ENCODE results near the gene ZNF398. TPM values are rescaled to one million over a fixed set of nuclear protein-coding genes. Genes with fewer than 3 reads are reported as not detected.

ZNF398 gene
- total RNA-seq, 1 donor from 2014 or later, result 25.4 TPM

DNA sequence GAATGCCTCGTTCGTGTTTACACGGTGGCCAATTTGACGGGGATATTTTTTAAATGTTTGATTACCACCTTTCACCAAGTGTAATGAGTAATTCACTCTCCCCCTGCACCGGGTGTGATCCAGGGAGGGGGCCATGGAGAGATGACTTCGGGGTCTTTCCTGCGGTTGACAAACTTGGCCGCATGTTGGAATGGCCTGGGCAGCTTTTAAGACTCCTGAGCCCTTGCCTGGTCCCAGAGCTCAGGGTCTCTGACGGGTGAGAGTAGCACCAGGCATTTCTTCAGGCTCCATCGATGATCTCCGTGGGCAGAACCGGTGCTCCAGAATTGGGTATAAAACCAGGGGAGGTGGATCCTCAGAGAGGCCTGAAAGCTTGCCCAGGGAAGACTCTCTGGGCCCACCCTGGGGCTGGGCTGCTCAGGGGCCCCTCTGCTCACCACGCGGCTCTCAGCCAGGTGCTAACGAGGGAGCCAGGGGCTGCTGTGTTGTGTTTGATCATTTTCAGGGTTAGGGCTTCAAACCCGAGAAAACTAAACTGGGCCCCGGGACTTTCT lies 49.0 kb downstream of the ZNF398 start:
- DNase-seq (ENCODE audit: low spot score), result no peak

DNA sequence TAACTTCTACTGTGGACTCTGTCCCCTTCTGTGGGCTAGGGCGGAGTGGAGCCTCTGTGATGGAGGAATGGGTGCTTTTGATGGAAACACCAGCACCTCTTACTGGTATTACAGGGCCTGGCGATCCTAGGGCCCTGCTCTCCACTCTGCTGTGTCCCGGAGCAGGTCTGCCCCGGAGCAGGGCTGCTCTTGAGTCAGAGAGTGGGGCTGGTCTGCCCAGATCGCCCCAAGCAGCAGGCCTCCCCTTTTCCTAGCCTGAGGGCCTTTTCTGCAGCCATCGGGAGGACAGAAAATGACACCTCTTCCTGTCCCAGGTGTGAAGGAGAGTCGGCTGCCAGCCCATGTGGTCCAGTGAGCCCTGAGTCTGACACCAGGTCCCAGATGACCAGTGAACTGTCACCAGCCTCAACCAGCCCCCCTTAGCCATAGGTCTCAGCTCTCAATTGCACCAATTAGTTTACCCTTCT lies 49.5 kb downstream of the ZNF398 start:
- no peak for DNase-seq (ENCODE audit: low spot score)

DNA sequence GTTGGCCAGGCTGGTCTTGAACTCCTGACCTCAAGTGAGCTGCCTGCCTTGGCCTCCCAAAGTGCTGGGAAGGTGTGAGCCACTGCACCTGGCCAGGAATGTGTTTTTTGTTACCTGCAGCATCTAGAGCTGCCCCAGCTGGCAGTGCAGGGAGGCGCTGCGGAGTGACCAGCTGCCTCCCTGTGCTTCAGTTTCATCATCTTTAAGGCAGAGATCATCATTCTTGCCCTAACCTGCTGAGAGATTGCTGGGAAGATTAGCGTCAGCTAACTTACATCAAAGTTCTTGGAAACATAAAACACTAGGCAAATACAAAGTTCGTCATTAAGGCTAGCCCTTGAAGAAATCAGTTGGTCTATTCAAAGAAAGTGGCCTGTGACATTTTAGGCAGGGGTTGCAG lies 50.4 kb downstream of the ZNF398 start:
- peak; percentile 46 for DNase-seq (ENCODE audit: low spot score)

DNA sequence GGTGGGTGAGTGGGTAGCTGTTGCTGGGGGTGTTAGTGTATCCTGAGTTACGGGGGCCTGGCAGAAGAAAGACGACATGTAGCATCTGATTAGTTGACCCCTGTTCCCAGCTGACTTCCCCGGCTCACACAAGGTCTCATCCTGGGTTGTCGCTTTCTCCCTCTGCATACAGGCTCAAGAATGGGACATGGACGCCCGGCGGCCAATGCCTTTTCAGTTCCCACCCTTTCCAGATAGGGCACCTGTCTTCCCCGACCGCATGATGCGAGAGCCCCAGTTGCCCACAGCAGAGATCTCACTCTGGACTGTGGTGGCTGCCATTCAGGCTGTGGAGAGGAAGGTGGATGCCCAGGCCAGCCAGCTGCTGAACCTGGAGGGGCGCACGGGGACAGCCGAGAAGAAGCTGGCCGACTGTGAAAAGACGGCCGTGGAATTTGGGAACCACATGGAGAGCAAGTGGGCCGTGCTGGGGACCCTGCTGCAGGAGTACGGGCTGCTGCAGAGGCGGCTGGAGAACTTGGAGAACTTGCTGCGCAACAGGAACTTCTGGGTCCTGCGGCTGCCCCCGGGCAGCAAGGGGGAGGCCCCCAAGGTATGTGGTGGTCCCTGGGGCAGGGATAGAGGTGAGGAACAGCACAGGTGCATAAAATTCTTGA lies 51.0 kb downstream of the ZNF398 start:
- no peak for DNase-seq (ENCODE audit: low spot score)

DNA sequence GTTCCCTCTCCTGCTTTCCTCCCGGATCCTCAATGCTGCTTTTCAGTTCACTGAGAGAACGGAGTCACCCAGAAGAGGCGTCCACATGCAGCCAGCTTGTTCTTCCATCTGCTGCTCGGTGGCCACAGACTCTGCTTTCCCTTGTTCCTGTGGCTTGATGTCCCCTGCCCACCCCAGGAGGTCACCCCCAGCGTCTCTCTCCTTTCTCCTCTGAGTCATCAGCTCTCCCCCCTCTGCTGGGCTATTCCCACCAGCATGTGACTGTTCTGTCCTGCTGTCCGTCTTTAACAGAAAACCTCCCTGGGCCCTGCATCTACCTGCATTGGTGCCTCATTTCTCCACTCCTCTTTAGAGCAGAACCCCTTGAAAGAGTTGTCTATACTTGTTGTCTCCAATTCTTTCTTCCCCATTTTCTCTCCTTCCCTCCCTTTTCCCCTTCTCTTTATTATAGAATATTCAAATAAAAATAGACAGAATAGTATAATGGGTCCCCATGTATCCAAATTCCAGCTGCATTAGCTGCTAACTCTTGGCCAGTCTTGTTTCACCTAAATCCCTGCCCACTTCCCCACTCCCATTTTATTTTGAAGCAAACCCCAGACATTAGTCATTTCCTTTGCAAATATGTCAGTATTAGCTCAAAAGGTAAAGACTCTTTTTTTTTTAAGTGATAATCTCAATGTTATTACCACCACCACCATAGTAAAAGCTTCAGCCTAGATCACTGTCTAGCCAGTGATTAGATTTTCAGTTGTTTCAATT lies 52.2 kb downstream of the ZNF398 start:
- DNase-seq (ENCODE audit: low spot score), result no peak

DNA sequence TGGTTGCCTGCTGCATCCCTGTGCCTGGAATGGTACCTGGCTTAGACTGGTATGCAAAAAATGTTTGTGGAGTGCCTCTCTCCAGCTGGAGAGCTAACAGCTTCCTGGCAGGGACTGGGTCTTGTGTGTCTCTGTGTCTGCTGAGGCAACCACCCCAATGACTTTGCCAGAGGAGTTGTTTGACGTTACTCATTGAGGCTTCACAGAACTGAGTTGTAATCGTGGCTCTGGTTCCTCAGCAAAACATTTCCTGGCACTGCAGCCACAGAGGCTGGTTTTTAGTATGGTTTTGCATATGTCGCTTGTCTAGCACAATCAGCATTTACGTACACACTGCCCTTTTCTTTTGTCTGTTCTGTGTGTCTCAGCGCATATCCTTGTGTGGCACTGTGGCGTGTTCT lies 55.6 kb downstream of the ZNF398 start:
- DNase-seq (ENCODE audit: low spot score), result no peak

DNA sequence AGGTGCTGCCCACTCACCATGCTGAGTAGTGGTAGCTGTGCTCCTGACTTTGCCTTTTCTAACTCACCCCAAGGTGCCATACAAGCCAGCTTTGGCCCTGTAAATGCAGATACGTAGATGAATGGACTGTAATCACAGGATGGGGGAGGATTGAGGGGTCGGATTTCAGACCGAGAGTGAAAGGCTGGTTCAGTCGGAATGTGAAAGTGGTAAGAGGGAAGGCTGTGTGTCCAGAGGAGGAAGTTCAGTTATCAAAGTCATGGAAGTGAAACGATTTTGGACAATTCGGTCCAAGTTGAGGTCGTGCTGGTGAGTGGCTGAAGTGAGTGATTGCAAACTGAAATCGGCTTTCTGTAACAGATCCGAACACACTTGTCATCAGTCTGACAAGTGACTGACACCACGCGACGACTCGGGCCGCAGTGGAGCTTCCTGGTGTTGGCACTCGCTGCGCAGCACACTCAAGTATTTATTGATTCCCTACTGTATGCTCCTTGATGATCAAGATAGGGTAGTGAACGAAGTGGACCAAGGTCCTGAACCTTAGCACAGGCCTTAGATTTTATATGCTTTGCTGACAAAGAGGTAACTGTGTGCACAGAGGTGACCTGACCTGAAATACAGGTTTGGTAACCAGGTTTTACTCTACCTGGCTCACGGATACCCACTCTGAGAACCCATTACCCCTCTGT lies 58.6 kb downstream of the ZNF398 start:
- DNase-seq (ENCODE audit: low spot score), result peak; percentile 55

DNA sequence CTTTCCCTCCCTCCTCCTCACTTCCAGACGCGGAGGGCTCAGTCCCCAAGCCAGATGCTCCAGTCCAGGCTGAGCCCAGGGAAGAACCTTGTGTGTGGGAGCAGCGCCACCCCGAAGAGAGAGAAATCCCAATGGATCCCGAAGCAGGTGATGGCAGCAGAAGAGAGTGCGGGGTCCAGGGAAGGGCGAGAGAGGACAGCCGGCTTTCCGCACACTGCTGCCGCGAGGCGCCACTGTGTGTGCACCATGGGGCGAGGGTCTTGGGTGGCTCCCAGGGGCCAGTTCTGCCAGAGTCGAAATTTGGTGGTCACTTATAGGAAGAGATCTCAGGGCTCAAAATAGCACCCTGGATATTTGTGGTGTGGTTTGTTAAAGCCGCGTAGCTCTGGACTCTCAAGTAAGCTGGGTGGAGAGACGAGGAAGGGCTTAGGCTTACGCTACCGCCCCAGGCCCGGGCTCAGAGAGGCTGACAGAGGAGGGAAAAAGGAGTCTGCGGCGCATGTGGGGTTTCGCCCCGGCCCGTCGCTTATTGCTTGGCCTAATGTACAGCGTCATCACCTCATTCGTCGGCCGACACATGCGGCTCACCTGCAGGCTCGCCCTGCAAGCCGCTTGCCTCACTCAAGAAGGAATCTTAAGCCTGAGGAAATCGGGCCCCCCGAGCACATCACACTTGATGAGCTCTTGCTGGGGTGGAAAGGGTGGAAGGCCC lies 60.2 kb downstream of the ZNF398 start:
- DNase-seq (ENCODE audit: low spot score), result no peak

DNA sequence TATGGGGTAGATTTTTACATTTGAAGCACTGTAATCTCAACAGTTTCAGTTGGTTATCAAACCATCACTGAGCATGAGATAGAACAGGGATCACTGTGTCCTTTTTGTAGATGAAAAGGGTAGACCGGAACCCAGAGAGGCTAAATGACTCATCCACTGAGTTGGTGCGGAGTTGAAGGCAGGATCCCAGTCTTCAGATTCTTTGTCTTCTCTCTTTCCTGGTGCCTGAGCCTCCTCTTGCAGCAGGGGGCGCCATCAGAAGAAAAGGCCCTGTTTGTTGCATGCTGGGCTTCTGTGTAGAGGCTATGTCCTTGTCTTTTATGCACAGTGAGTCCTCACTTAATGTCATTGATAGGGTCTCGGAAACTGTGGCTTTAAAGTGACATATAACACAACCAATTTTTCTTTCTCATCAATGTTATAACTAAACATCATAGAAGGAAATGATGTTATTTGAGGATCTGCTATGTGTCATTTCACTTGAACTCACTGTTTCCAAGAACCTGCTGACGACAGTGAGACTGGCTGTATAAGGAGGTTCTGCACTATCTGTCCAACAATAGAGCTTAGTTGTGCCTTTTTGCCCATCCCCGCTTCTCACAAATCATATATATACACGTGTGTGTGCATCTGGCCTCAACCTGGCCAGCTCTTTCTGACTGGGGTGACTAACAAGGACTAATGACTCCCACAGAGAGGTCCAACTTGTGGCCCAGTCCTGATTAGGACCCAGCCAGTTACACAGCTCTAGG lies 62.4 kb downstream of the ZNF398 start:
- DNase-seq (ENCODE audit: low spot score), result no peak

DNA sequence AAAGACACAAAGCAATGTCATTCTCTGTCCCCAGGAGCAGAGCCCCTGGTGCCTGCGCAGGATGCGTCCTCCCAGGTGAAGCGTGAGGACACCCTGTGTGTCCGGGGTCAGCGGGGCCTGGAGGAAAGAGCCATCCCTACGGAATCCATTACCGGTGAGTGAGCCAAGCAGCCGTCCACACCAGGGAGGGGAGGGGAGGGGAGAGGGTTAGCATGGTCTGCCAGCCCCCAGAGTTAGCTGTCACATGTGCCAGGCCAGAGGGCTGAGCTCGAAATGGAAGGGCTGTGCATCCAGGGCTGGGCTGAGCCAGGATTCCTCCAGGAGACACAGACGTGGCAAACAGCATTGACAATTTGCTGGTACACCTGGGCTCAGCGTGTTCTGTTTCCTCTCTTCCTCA lies 63.3 kb downstream of the ZNF398 start:
- DNase-seq (ENCODE audit: low spot score), result no peak

DNA sequence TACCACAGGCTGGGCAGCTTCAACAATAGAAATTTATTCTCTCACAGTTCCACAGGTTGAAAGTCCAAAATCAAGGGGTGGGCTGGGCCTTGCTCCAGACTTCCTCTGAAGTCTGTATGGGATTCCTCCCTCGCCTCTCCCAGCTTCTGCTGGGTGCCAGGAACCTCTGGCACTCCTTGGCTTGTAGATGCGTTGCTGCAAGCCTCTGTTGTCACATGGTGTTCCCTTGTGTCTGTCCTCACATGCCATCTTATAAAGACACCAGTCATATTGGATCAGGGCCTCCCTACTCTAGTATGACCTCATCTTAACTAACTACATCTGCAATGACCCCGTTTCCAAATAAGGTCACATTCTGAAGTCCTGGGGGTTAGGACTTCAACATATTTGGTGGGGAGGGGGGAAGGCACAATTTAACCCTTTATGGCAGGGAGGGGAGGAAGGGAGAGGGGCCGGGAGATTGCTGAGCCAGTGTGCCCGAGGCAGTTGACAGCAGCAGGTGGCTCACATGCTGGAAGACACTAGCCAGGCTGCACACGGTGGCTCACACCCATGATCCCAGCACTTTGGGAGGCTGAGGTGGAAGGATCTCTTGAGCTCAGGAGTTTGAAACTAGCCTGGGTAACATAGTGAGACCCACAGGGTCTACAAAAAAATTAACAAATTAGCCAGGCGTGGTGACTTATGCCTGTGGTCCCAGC lies 66.9 kb downstream of the ZNF398 start:
- no peak for DNase-seq (ENCODE audit: low spot score)

DNA sequence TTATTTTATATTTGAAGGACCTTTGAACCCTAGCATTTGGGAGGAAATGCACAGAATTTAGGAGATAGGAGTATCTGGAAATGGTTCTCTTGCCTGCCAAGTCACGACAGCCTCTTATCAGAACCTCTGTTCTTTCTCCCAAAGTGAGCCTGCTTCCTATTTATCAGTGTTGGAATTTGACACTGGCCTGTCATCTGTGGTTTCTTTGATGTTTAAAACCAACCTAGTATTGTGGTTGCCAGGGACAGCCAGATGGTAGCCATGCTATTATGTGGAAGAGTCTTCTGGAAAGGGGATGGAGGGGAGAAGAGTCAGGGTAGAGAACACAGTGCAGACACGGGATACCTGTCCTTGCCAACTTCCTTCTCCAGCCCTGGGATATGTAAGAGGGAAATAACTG lies 69.1 kb downstream of the ZNF398 start:
- DNase-seq (ENCODE audit: low spot score), result no peak

DNA sequence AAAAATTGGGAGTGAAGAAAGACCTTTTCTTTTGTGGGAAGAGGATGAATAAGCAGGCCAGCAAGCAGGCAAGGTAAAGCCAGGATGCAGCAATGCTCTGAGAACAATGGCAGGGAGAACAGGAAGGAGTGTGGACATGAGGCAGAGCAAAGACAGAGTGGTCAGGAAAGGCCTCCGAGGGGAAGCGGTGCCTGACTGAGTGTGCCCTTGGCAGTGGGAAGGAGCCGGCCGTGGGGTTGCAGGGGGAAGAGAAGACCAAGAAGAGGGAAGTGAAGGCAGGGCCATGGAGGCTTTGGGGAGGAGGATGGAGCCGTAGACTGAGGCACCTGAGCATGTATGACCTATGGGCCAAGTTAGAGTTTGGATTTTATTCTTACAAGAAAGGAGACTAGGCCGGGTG lies 70.3 kb downstream of the ZNF398 start:
- no peak for DNase-seq (ENCODE audit: low spot score)

DNA sequence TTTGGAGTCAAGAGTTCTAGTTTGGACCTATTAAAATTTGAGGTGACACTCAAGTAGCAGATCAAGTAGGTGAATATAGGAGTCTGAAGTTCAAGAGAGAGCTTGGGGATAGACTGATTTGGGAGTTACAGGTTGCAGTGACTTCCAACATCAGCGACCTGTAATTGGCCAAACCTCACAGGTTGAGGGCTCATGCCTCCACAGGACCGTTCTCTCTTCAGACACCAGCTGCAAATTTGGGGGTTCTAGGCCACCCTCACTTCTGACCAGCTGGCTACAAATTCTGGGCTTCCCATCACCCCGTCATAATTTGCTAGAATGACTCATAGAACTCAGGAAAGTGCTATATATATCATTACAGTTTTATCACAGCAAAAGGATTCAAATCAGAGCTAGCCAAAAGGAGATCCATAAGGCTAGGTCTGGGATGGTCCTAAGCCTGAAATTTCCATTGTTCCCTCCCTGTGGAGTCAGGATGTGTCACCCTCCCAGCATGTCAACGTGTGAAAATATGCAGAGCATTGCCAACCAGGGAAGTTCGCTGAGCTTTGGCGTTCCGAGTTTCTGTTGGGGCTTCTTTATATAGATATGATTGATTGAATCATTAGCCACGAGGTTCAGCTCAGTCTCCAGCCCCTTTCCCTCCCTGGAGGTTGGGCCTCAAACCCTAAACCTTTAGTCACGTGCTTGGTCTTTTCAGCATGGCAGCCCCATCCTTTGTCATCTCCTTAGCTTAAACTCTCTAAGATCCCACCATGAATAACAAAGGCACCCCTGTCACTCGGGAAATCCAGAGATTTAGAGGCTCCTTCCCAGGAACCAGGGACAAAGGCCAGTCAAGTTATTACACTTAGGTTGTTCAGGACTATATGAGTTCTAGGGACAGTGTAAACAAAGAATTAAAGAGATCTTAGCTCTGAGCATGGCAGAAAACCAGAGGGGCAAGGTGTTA lies 71.5 kb downstream of the ZNF398 start:
- DNase-seq (ENCODE audit: low spot score), result no peak

DNA sequence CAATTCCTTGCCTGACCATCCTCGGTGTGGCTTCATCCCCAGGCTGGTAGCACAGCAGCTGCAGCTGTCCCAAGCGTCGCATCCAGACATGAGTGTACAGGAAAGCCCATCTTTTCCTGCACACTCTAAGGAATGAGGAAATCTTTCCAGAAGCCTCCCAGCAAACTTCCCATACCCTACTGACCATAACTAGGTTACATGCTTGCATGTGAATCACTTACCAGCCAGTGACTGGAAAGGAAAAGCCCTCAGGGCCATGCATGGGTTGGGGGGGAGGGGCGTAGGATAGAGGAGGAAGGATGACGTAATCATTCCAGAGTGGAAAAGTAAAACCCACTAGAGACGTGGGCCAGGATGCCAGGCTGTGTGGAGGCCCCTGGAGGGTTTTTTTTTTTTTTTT lies 73.3 kb downstream of the ZNF398 start:
- DNase-seq (ENCODE audit: low spot score), result no peak

DNA sequence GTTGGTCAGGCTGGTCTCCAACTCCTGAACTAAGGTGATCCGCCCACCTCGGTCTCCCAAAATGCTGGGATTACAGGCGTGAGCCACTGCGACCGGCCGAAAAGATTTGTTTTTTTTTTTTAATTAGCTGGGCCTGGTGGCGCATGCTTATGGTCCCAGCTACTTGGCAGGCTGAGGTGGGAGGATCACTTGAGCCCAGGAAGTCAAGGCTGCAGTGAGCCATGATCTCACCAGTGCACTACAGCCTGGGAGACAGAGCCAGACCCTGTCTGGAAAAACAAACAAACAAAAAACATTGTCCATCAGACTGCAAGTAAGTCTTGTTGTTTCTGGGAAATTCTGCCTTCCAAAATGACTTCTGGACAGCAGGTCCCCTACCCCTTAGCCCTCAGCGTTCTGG lies 75.9 kb downstream of the ZNF398 start:
- no peak for DNase-seq (ENCODE audit: low spot score)

DNA sequence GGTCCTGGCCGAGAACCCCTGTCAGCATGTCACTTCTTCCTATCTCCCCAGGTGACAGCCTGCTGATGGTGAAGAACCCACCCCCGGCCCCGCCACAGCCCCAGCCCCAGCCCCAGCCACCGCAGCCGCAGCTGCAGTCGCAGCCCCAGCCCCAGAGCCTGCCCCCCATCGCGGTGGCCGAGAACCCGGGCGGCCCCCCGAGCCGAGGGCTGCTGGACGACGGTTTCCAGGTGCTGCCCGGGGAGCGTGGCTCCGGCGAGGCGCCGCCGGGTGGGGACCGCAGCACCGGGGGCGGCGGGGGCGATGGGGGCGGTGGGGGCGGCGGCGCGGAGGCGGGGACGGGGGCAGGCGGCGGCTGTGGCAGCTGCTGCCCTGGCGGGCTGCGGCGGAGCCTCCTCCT lies 76.5 kb downstream of the ZNF398 start:
- no peak for DNase-seq (ENCODE audit: low spot score)

DNA sequence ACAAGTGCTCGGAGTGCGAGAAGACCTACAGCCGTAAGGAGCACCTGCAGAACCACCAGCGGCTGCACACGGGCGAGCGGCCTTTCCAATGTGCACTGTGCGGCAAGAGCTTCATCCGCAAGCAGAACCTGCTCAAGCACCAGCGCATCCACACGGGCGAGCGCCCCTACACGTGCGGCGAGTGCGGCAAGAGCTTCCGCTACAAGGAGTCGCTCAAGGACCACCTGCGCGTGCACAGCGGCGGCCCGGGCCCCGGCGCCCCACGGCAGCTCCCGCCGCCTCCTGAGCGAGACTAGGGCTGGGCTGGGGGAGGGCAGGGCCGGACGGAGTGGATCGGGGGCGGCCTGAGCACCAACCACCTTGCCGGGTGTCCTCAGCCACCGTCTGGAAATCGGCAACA lies 77.1 kb downstream of the ZNF398 start:
- no peak for DNase-seq (ENCODE audit: low spot score)

DNA sequence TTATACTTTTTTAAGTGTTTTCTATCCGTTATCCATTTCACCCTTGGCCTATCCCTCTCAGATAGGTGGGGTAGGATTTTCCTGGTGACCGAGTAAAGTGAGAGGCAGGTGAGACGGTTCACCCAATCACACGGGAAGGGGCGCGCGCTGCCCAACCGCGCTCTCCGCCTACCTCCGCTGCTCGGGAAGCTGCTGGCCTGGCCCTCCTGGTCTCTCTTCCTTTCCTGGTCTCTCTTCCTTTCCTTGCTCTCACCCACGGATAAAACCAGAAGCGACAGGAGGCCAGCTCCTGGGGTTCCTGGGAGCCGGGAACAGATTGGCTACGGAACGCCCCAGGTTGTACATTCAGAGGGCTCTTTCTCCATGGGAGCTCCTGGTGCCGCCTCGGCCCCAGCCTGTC lies 77.9 kb downstream of the ZNF398 start:
- no peak for DNase-seq (ENCODE audit: low spot score)
